GM18951 (cell line): ENCODE results near the gene NCOA3.

Experiments
- POLR2A ChIP-seq: IDR thresholded peaks from 4 replicates; pipeline ENCODE4 v1.6.1; 2011; ENCODE audit warnings: mild to moderate bottlenecking; ENCODE audit not compliant: insufficient read length, insufficient read depth; ENCODE audit errors: extremely low read depth
- in situ Hi-C: fragments of 300-500 bp; cut with MboI; formaldehyde crosslinking; loops from one replicate; pipeline ENCODE4 v1.12.0; 2022; ENCODE audit warnings: low sequenced_read_pairs, mixed read lengths, inconsistent platforms; ENCODE audit not compliant: unreplicated experiment

Gene NCOA3

DNA sequence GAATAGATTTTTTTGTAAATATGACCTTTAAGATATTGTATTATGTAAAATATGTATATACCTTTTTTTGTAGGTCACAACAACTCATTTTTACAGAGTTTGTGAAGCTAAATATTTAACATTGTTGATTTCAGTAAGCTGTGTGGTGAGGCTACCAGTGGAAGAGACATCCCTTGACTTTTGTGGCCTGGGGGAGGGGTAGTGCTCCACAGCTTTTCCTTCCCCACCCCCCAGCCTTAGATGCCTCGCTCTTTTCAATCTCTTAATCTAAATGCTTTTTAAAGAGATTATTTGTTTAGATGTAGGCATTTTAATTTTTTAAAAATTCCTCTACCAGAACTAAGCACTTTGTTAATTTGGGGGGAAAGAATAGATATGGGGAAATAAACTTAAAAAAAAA lies 152.7 kb downstream of the NCOA3 start:
- in situ Hi-C loops, result no loop called here
- TF ChIP-seq POLR2A, result no peak

DNA sequence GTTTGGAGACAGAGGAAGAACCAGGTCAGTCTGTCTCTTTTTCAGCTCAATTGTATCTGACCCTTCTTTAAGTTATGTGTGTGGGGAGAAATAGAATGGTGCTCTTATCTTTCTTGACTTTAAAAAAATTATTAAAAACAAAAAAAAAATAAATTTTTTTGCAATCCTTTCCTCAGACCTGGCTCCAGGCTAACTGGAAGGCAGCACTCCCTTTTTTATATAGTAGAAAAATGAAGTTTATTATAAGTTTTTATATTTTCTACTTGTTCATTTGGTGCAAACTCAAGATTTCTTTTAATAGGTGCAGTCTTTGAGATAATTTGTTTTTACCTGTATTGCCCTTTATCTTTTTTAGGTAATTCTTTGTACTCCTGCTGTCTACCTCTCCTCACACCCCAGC lies 153.9 kb downstream of the NCOA3 start:
- in situ Hi-C loops, result no loop called here
- TF ChIP-seq POLR2A, result no peak

DNA sequence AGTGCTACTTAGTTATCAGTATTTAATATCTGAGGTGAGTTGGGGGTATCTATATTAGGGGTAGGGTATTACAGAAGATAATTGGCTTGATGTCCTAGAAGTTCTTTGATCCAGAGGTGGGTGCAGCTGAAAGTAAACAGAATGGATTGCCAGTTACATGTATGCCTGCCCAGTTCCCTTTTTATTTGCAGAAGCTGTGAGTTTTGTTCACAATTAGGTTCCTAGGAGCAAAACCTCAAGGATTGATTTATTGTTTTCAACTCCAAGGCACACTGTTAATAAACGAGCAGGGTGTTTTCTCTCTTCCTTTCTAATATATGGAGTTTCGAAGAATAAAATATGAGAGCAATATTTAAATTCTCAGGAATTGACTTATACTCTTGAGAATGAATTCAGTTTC lies 154.6 kb downstream of the NCOA3 start:
- in situ Hi-C loops, result no loop called here
- no peak for TF ChIP-seq POLR2A

GRCh38 chr20:47659904-47660601 lies 158.4 kb downstream of the NCOA3 start:
- TF ChIP-seq POLR2A, result peak; percentile 9
- in situ Hi-C loops, result no loop called here

- in situ Hi-C loops, result no loop called here
- no peak for TF ChIP-seq POLR2A
These were observed 158.9 kb downstream of the NCOA3 start for GRCh38 chr20:47660602-47660905.

- in situ Hi-C loops, result no loop called here
- no peak for TF ChIP-seq POLR2A
These were observed 159.5 kb downstream of the NCOA3 start for GRCh38 chr20:47660983-47661700.

- peak; percentile 6 for TF ChIP-seq POLR2A
- in situ Hi-C loops, result no loop called here
These were observed 160.0 kb downstream of the NCOA3 start for GRCh38 chr20:47661714-47662113.

GRCh38 chr20:47662483-47663353 lies 161.0 kb downstream of the NCOA3 start:
- in situ Hi-C loops, result no loop called here
- peak; percentile 4 for TF ChIP-seq POLR2A

DNA sequence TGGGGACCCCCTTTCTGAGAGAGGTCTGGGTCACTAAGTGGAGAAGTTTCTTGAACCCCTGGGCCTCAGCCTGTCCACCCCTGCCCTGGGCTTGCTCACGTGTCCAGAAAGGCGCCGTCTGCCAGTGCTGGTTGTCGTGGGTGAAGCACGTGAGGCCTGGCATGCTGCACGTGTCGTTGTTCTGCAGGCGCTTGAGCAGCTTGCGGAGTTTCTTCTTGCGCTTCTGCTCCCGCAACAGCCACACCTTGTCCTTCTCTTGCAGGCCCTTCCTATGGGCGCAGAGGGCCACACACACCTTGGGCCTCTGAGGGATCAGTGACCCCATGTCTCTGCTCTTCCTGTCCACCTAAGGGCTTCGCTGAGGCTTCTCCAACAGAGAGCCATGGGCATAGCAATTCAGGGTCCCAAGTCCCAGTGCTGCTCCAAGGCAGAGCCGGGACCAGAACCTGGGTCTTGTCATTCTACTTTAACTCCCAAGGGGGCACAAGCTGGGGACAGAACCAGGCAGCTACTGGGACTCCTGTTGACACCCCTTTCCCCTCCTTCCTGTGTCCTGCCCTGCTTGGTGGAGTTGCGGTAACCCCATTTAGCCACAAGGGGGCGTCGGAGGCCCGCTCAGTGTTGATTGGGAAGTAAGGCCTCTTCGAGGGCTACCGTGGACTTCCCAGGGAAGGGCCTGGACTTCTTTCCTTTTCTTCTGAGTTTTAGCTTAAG lies 161.8 kb downstream of the NCOA3 start:
- TF ChIP-seq POLR2A, result no peak

DNA sequence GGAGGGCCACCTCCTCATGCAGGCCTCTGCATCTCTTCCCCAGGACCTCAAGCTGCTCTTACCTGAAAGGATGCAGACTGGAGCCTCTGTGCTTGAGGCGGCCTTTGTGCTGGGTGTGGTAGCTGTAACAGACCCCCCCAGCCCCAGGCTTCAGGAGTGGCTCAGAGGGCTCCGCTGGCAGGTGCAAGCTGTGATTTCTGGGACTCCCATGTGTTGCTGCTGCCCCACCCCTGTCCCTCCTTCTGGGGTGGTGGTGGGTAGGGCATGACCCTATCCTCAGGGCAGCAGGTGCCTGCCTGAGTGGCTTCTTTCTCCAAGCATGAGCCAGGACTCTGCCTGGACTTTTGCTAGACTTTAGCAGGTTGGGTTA lies 162.4 kb downstream of the NCOA3 start:
- in situ Hi-C loops, result no loop called here
- no peak for TF ChIP-seq POLR2A

More for the DNA sequence above, 161.8 kb downstream of the NCOA3 start:
- in situ Hi-C loops, result no loop called here

GRCh38 chr20:47664744-47665143 lies 163.1 kb downstream of the NCOA3 start:
- in situ Hi-C loops, result no loop called here
- no peak for TF ChIP-seq POLR2A

GRCh38 chr20:47665221-47665991 lies 163.7 kb downstream of the NCOA3 start:
- in situ Hi-C loops, result no loop called here
- TF ChIP-seq POLR2A, result no peak
